Central memory CD8-positive, alpha-beta T cell (primary cell): Measurements from ENCODE around the gene MYT1.
"Not testable (repeated sequence)": the region's sequence is repeated elsewhere in the genome, so short reads cannot be mapped to it uniquely, and the experiment has no call there.

Experiments
- ATAC-seq: fragments of 150-1000 bp; cut with Tn5 transposase; replicated peaks from 2 replicates; pipeline ENCODE4 v1.10.0; 2022; ENCODE audit warnings: mild to moderate bottlenecking, moderate FRiP score, moderate number of reproducible peaks; ENCODE audit not compliant: poor library complexity, severe bottlenecking; ENCODE audit errors: extremely low read depth
- DNase-seq, 2 donors: peaks; one replicate each; pipeline ENCODE4 v3.0.0; 2021; ENCODE audit warnings: low spot score in 2 of 2
- H3K27ac Mint-ChIP-seq: one replicate; pipeline ENCODE4 v1.8.0; 2022; ENCODE audit warnings: low read depth, mild to moderate bottlenecking, moderate library complexity, mixed read lengths
- H3K27me3 Mint-ChIP-seq: one replicate; pipeline ENCODE4 v1.8.0; 2022; ENCODE audit warnings: mixed read lengths
- H3K36me3 Mint-ChIP-seq: one replicate; pipeline ENCODE4 v1.8.0; 2022; ENCODE audit warnings: mild to moderate bottlenecking, moderate library complexity, mixed read lengths; ENCODE audit not compliant: insufficient read depth
- H3K4me1 Mint-ChIP-seq: one replicate; pipeline ENCODE4 v1.8.0; 2022; ENCODE audit warnings: mixed read lengths
- H3K4me3 Mint-ChIP-seq: one replicate; pipeline ENCODE4 v1.8.0; 2022; ENCODE audit warnings: mild to moderate bottlenecking, moderate library complexity, mixed read lengths
- H3K9me3 Mint-ChIP-seq: one replicate; pipeline ENCODE4 v1.8.0; 2022; ENCODE audit warnings: mixed read lengths

Gene MYT1

DNA sequence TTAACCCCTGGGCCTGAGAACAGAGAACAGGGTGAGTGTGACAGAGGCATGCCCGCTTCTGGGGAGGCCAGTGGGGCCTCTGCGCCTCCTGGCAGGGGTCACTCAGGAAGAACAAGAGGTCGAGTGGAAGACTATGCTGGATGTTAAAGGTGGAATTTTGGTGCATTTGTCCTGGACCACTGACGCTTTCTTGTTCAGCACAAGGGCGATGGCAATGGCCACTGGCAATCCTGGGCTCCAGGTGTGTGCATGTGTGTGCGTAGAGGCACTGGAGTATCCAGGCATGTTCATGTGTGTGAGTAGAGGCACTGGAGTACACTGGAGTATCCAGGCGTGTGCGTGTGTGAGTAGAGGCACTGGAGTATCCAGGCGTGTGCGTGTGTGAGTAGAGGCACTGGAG, 33.4 kb upstream of the MYT1 start:
- no peaks in the 10 kb centered on the region for H3K9me3 Mint-ChIP-seq
- no peaks in the 10 kb centered on the region for H3K4me1 Mint-ChIP-seq
- DNase-seq = no peak
- H3K27ac Mint-ChIP-seq = no peak overlapping the region
- ATAC-seq = no peak
- no peak overlapping the region for H3K4me3 Mint-ChIP-seq
- peaks cover 46% of the 10 kb centered on the region for H3K27me3 Mint-ChIP-seq
- no peaks in the 10 kb centered on the region for H3K36me3 Mint-ChIP-seq

DNA sequence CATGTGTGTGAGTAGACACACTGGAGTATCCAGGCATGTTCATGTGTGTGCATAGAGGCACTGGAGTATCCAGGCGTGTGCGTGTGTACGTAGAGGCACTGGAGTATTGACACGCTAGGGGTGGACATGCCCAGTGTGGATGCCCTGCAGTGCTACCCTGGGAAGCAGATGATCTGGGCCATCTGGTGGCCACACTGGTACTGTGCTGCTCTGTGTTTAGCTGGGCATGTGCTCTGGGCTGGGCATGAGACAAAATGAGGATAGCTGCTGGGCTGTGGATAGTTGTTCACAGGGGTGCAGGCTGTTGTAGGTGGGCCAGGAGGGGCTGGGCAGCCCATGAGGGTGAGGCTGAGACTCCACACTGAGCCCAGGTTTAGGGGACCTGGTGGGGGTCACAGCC, 32.8 kb upstream of the MYT1 start:
- Mint-ChIP-seq H3K4me3 (no peak overlapping the region), H3K36me3 (no peaks in the 10 kb centered on the region), H3K27me3 (peaks cover 52% of the 10 kb centered on the region), H3K4me1 (no peaks in the 10 kb centered on the region), H3K27ac (no peak overlapping the region), H3K9me3 (no peaks in the 10 kb centered on the region)
- DNase-seq (no peak), ATAC-seq (no peak)

DNA sequence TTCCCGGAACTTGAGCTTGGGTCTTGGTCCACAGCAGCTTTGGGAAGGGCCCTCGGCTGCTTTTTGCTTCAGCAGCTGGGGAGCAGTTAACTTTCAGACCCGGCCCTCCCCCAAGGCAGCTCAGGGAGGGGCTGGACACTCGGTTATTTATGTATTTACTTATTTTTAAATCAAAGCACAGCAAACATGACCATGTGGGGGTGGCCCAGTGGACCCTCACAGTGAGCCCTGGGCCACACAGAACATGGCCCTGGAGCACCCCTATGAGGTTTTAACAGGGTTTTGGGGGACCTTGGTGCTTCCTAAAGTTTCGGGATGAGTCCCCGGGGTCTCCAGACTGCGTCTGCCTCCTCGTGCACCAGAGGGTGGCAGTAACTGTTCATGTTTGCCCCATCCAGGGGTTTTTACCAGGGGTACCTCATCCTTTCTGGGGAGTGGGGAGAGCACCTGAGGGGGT, 30.3 kb upstream of the MYT1 start:
- no peak for DNase-seq
- no peaks in the 10 kb centered on the region for H3K36me3 Mint-ChIP-seq
- ATAC-seq = no peak
- H3K4me3 Mint-ChIP-seq = no peak overlapping the region
- peaks cover 54% of the 10 kb centered on the region for H3K27me3 Mint-ChIP-seq
- H3K27ac Mint-ChIP-seq = no peak overlapping the region
- no peaks in the 10 kb centered on the region for H3K4me1 Mint-ChIP-seq
- H3K9me3 Mint-ChIP-seq = no peaks in the 10 kb centered on the region

GRCh38 chr20:64134744-64135143, 29.5 kb upstream of the MYT1 start:
- not testable (repeated sequence) for H3K4me3 Mint-ChIP-seq, H3K9me3 Mint-ChIP-seq, H3K27ac Mint-ChIP-seq, H3K36me3 Mint-ChIP-seq, ATAC-seq, DNase-seq, H3K4me1 Mint-ChIP-seq
- H3K27me3 Mint-ChIP-seq = peaks cover 47% of the 10 kb centered on the region

DNA sequence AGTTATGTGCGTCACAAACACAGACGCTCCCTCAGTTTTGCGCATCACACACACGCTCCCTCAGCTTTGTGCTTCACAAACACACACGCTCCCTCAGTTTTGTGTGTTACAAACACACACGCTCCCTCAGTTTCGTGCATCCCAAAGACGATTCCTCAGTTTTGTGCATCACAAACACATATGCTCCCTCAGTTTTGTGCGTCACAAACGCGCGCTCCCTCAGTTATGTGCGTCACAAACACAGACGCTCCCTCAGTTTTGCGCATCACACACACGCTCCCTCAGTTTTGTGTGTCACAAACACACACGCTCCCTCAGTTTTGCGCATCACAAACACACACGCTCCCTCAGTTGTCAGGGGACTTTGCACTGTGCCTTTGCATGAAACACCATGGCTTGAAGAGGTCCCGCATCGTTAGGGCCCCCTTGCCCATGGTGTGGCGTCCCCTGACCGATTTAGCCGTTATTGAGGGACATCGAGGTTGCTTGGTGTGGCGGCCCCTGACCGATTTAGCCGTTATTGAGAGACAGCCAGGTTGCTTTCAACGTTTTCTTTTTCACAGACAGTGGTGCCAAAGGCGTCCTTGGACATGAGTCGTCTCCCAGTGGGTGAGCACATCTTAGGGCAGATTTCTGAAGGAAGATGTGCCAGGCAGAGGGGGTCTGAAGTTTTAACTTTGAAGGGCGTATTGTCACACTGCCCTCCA, 28.1 kb upstream of the MYT1 start:
- Mint-ChIP-seq H3K36me3 (no peaks in the 10 kb centered on the region), H3K4me3 (no peak overlapping the region), H3K27ac (no peak overlapping the region), H3K9me3 (no peaks in the 10 kb centered on the region), H3K27me3 (peaks cover 44% of the 10 kb centered on the region), H3K4me1 (no peaks in the 10 kb centered on the region)
- no peak for DNase-seq
- no peak for ATAC-seq

GRCh38 chr20:64137598-64138031, 26.6 kb upstream of the MYT1 start:
- no peaks in the 10 kb centered on the region for H3K36me3 Mint-ChIP-seq
- no peak overlapping the region for H3K4me3 Mint-ChIP-seq
- H3K4me1 Mint-ChIP-seq = no peaks in the 10 kb centered on the region
- no peak for DNase-seq
- H3K27me3 Mint-ChIP-seq = peaks cover 43% of the 10 kb centered on the region
- no peaks in the 10 kb centered on the region for H3K9me3 Mint-ChIP-seq
- ATAC-seq = no peak
- H3K27ac Mint-ChIP-seq = no peak overlapping the region

GRCh38 chr20:64138276-64138815, 25.9 kb upstream of the MYT1 start:
- Mint-ChIP-seq H3K4me1 (no peaks in the 10 kb centered on the region), H3K27ac (no peak overlapping the region), H3K27me3 (peaks cover 43% of the 10 kb centered on the region), H3K9me3 (no peaks in the 10 kb centered on the region), H3K36me3 (no peaks in the 10 kb centered on the region), H3K4me3 (no peak overlapping the region)
- ATAC-seq = no peak
- no peak for DNase-seq

DNA sequence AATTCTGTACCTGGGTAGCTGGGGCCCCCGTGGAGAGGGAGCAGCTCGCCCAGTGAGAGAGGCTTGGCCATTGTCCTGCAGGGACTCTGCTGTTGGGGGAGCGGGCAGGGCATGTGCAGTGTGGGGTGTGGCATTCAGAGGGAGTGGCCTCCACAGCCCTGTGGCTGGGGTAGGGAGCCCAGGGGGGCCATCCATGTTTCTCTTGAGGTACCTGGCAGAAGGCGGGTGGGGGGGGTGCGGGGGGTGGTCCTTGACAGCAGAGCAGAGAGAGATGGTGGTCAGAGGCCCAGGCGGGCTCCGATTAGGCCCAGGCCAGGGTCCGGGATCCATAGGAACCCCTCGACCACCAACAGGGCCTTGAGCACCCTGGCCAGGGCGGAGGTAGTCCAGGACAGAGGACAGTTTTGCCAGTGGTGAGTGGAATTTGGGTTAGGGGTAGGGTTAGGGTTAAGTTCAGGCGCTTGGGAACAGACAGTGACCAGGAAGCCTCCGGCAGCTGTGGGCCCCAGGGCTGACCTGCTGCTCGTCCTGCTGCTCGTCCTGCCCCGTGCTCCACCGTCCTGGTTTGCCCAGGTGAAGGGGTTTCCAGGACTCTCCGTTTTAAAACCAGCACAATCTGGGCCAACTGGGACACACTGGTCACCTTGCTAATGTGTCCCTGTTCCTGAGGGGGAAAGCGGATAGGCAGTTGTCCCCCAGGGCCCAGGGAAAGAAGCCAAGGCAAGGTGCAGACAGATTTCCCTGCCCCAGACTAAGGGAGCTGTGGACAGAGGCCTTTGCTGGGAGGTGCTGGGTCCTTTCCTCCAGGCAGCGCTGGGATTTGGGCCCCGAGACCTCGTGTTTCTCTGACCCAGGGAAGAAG, 24.8 kb upstream of the MYT1 start:
- ATAC-seq (no peak), DNase-seq (no peak)
- peaks cover 43% of the 10 kb centered on the region for H3K27me3 Mint-ChIP-seq
- no peak overlapping the region for H3K4me3 Mint-ChIP-seq
- H3K27ac Mint-ChIP-seq = no peak overlapping the region
- H3K9me3 Mint-ChIP-seq = peaks cover 4% of the 10 kb centered on the region
- no peaks in the 10 kb centered on the region for H3K36me3 Mint-ChIP-seq
- H3K4me1 Mint-ChIP-seq = no peaks in the 10 kb centered on the region

- DNase-seq (no peak), ATAC-seq (no peak)
- H3K36me3 Mint-ChIP-seq = no peaks in the 10 kb centered on the region
- H3K27me3 Mint-ChIP-seq = peaks cover 44% of the 10 kb centered on the region
- no peak overlapping the region for H3K4me3 Mint-ChIP-seq
- peaks cover 12% of the 10 kb centered on the region for H3K9me3 Mint-ChIP-seq
- no peaks in the 10 kb centered on the region for H3K4me1 Mint-ChIP-seq
- no peak overlapping the region for H3K27ac Mint-ChIP-seq
Measured at GRCh38 chr20:64140061-64140931, 24.0 kb upstream of the MYT1 start.

- H3K9me3 Mint-ChIP-seq = peaks cover 12% of the 10 kb centered on the region
- H3K36me3 Mint-ChIP-seq = no peaks in the 10 kb centered on the region
- no peaks in the 10 kb centered on the region for H3K4me1 Mint-ChIP-seq
- no peak overlapping the region for H3K4me3 Mint-ChIP-seq
- no peak overlapping the region for H3K27ac Mint-ChIP-seq
- DNase-seq (no peak), ATAC-seq (no peak)
- H3K27me3 Mint-ChIP-seq = peaks cover 38% of the 10 kb centered on the region
Measured at GRCh38 chr20:64140956-64141355, 23.3 kb upstream of the MYT1 start.

DNA sequence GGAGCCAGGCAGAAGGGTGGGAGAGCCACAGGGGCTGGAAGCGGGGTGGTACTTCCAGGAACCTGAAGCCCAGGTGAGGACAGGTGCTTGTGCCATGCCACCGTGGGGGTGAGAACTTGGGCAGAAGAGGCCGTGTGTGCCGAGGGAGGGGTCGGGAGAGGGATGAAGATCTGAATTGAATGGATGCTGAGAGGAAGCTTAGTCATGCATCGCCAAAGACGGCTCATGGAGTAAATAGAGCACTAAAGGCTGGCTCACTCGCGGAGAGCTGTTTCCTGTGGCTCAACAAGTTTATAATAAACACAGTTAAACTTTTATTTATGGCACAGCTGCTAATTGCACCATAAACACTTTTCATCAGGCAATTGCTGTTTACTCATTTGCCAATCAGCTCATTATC, 21.7 kb upstream of the MYT1 start:
- no peak overlapping the region for H3K27ac Mint-ChIP-seq
- no peaks in the 10 kb centered on the region for H3K4me1 Mint-ChIP-seq
- H3K9me3 Mint-ChIP-seq = peaks cover 12% of the 10 kb centered on the region
- ATAC-seq (no peak), DNase-seq (no peak)
- H3K36me3 Mint-ChIP-seq = no peaks in the 10 kb centered on the region
- H3K4me3 Mint-ChIP-seq = no peak overlapping the region
- H3K27me3 Mint-ChIP-seq = peaks cover 23% of the 10 kb centered on the region
